Neuronal stem cell (in vitro differentiated cells): Measurements from ENCODE around the gene ENPP6.

Experiments
- DNase-seq: peaks from one replicate; pipeline ENCODE4 v3.0.0-alpha.2; 2013; ENCODE audit warnings: low spot score
- H2AFZ ChIP-seq: one replicate; pipeline ENCODE4 v1.6.1; 2013; ENCODE audit warnings: mild to moderate bottlenecking, low read length, inconsistent platforms
- H2AK5ac ChIP-seq: 2 replicates; pipeline ENCODE4 v1.6.1; 2013; ENCODE audit warnings: low read depth, mild to moderate bottlenecking, inconsistent platforms, low read length, moderate library complexity, mixed read lengths
- H2BK120ac ChIP-seq: 2 replicates; pipeline ENCODE4 v1.6.1; 2013; ENCODE audit warnings: low read depth, mild to moderate bottlenecking, inconsistent platforms, low read length, moderate library complexity, mixed read lengths
- H2BK12ac ChIP-seq: one replicate; pipeline ENCODE4 v1.6.1; 2013; ENCODE audit warnings: low read length, inconsistent platforms
- H2BK15ac ChIP-seq: 2 replicates; pipeline ENCODE4 v1.6.1; 2013; ENCODE audit warnings: mild to moderate bottlenecking, low read length, inconsistent platforms, mixed read lengths
- H2BK5ac ChIP-seq: one replicate; pipeline ENCODE4 v1.6.1; 2013; ENCODE audit warnings: inconsistent platforms, mild to moderate bottlenecking, low read length, moderate library complexity
- H3K14ac ChIP-seq: one replicate; pipeline ENCODE4 v1.6.1; 2013; ENCODE audit warnings: low read length, inconsistent platforms
- H3K18ac ChIP-seq: 2 replicates; pipeline ENCODE4 v1.6.1; 2013; ENCODE audit warnings: low read length, inconsistent platforms
- H3K23ac ChIP-seq: 2 replicates; pipeline ENCODE4 v1.6.1; 2013; ENCODE audit warnings: low read depth, mild to moderate bottlenecking, mixed read lengths, low read length, inconsistent platforms; ENCODE audit not compliant: poor library complexity
- H3K27ac ChIP-seq: replicated peaks from 3 replicates; pipeline ENCODE4 v1.5.1; 2013; ENCODE audit warnings: low read length, inconsistent platforms
- H3K27me3 ChIP-seq, 3 experiments: 2 replicates each; pipeline ENCODE4 v1.6.1; 2013; ENCODE audit warnings: low read length in 3 of 3, mild to moderate bottlenecking in 2 of 3, inconsistent platforms in 1 of 3, low read depth in 1 of 3, mixed read lengths in 1 of 3, moderate library complexity in 1 of 3; ENCODE audit not compliant: control insufficient read depth in 3 of 3, insufficient read depth in 3 of 3
- H3K36me3 ChIP-seq, 2 donors: replicated peaks in 1 of 2; 2 replicates each; pipeline ENCODE4 v1.6.1; 2013; ENCODE audit warnings: low read length in 2 of 2; ENCODE audit not compliant: control insufficient read depth in 2 of 2, insufficient read depth in 2 of 2
- H3K4ac ChIP-seq: 2 replicates; pipeline ENCODE4 v1.6.1; 2013; ENCODE audit warnings: inconsistent platforms, mild to moderate bottlenecking, low read length, moderate library complexity
- H3K4me1 ChIP-seq, 2 donors: 1 replicate in 1 of 2; 2 replicates in 1 of 2; pipeline ENCODE4 v1.6.1; 2013; ENCODE audit warnings: low read length in 2 of 2, low read depth in 1 of 2; ENCODE audit not compliant: control insufficient read depth in 2 of 2, insufficient read depth in 1 of 2
- H3K4me2 ChIP-seq: one replicate; pipeline ENCODE4 v1.6.1; 2013; ENCODE audit warnings: mild to moderate bottlenecking, low read length, inconsistent platforms; ENCODE audit not compliant: insufficient read depth, poor library complexity, severe bottlenecking
- H3K4me3 ChIP-seq, 2 donors: 2 replicates each; pipeline ENCODE4 v1.5.1; 2013; ENCODE audit warnings: low read length in 2 of 2, mild to moderate bottlenecking in 2 of 2, inconsistent platforms in 1 of 2, moderate library complexity in 1 of 2
- H3K79me1 ChIP-seq: one replicate; pipeline ENCODE4 v1.6.1; 2013; ENCODE audit warnings: low read depth, mild to moderate bottlenecking, inconsistent platforms, low read length, moderate library complexity
- H3K9ac ChIP-seq: one replicate; pipeline ENCODE4 v1.6.1; 2013; ENCODE audit warnings: mild to moderate bottlenecking, low read depth, low read length, inconsistent platforms; ENCODE audit not compliant: poor library complexity
- H3K9me3 ChIP-seq, 2 donors: replicated peaks in 1 of 2; 2 replicates each; pipeline versions ENCODE3 to v1.6.1; 2013; ENCODE audit warnings: low read length in 2 of 2, mild to moderate bottlenecking in 2 of 2, inconsistent platforms in 1 of 2, low read depth in 1 of 2, mixed read lengths in 1 of 2, moderate library complexity in 1 of 2; ENCODE audit not compliant: control insufficient read depth in 2 of 2, insufficient read depth in 1 of 2
- H4K8ac ChIP-seq: one replicate; pipeline ENCODE4 v1.6.1; 2013; ENCODE audit warnings: low read depth, mild to moderate bottlenecking, inconsistent platforms, low read length, moderate library complexity
- H4K91ac ChIP-seq: one replicate; pipeline ENCODE4 v1.6.1; 2013; ENCODE audit warnings: low read length, low read depth, mild to moderate bottlenecking, inconsistent platforms; ENCODE audit not compliant: poor library complexity
- WGBS, 2 donors: extraction: QIAGEN DNeasy Blood & Tissue Kit; methylation state at CpG; one replicate each; pipeline ENCODE4 v1.1.7; 2013; ENCODE audit warnings: missing lambda C conversion rate in 2 of 2, mixed read lengths in 1 of 2; ENCODE audit not compliant: insufficient read length in 2 of 2, insufficient replicate concordance in 1 of 2; ENCODE audit errors: extremely low coverage in 2 of 2; 5-methylcytosine and 5-hydroxymethylcytosine counted together

ENPP6 gene

DNA sequence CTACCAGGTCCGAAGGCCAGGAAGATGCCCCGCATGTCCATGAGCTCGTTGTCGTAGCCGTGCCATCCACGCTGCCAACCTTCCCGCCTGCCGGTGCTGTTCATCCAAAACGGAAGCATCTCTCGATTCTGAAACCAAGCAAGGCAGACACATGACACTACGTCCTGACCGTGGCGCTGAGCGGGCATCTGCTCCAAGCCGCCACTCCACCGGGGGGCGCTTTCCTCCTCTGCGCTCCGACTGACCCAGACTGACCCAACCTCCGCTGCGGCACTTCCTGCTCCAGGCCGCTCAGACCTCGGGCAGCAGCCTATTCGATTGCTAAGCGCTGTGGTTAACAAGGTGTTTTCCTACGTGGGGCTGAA, 120.5 kb downstream of the ENPP6 start:
- H3K27me3 ChIP-seq: peaks cover 0 to 19% (median 0%) of the 10 kb centered on the region in 3 experiments
- H3K4me1 ChIP-seq: peaks cover 0 to 4% of the 10 kb centered on the region in 2 donors
- WGBS, 2 donors: no CpG with 5 or more reads among the region's 26 CpGs
- no peak for DNase-seq
- no peaks in the 10 kb centered on the region for H3K36me3 ChIP-seq
- H2AK5ac ChIP-seq: peak overlapping the region; percentile 40
- no peak overlapping the region for H3K4me3 ChIP-seq
- no peak overlapping the region for H3K14ac ChIP-seq
- no peak overlapping the region for H2AFZ ChIP-seq
- H3K18ac ChIP-seq: peak overlapping the region; percentile 67
- H3K9ac ChIP-seq: no peak overlapping the region
- no peaks in the 10 kb centered on the region for H3K79me1 ChIP-seq
- H3K27ac ChIP-seq: no peak overlapping the region
- no peak overlapping the region for H3K4me2 ChIP-seq
- H2BK120ac ChIP-seq: no peak overlapping the region
- H4K91ac ChIP-seq: no peak overlapping the region
- no peak overlapping the region for H2BK15ac ChIP-seq
- H2BK5ac ChIP-seq: no peak overlapping the region
- peak overlapping the region; percentile 62 for H3K23ac ChIP-seq
- H3K4ac ChIP-seq: no peak overlapping the region
- H3K9me3 ChIP-seq: no peaks in the 10 kb centered on the region
- no peak overlapping the region for H2BK12ac ChIP-seq
- no peak overlapping the region for H4K8ac ChIP-seq

GRCh38 chr4:184096561-184097240, 121.0 kb downstream of the ENPP6 start:
- Histone ChIP-seq H3K9ac (no peak overlapping the region), H2BK15ac (no peak overlapping the region), H3K4me2 (no peak overlapping the region), H2BK120ac (no peak overlapping the region), H3K4ac (no peak overlapping the region), H3K23ac (peak overlapping the region; percentile 62), H2AFZ (no peak overlapping the region), H4K91ac (no peak overlapping the region), H2BK5ac (no peak overlapping the region), H3K9me3 (no peaks in the 10 kb centered on the region), H3K27ac (no peak overlapping the region), H3K14ac (no peak overlapping the region), H3K4me3 (no peak overlapping the region), H4K8ac (no peak overlapping the region), H3K79me1 (no peaks in the 10 kb centered on the region), H3K36me3 (no peaks in the 10 kb centered on the region), H3K4me1 (peaks cover 0 to 4% of the 10 kb centered on the region in 2 donors), H2AK5ac (peak overlapping the region; percentile 40), H3K27me3 (peaks cover 0 to 21% (median 0%) of the 10 kb centered on the region in 3 experiments), H2BK12ac (no peak overlapping the region), H3K18ac (peak overlapping the region; percentile 67)
- no CpG with 5 or more reads among the region's 13 CpGs for whole genome bisulfite sequencing, 2 donors
- no peak for DNase-seq

DNA sequence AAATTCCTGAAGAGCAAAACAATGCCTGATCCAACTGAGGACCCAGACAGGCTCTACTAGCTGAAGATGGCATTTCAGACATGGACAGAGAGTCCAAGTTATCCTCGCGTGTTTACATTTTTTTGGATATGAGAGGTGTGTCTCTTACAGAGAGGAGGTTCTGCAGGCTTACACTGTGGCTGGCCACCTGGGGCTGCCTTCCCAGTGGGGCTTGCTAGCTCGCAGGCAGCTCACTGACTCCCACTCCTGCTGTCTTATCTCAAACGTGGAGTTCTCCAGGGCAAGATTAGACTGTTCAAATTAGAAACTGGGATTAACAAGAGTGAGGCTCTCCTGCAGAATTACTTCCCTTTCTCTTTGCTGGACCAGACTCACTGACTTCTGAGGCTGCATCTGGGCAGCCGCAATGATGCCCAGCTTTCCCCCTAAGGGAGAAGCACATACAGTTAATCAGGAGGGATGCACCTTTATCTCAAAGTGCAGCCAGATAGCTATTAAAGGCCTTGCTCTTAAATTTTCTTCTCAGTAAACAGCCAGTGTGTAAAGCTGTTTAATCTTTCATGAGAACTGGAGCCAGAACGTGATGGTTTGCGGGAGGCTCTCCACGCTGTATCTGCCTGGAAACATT, 123.0 kb downstream of the ENPP6 start:
- no peak overlapping the region for H3K4ac ChIP-seq
- H2AK5ac ChIP-seq: no peak overlapping the region
- no peaks in the 10 kb centered on the region for H3K36me3 ChIP-seq
- H2AFZ ChIP-seq: no peak overlapping the region
- no peak overlapping the region for H3K4me3 ChIP-seq
- no peaks in the 10 kb centered on the region for H3K79me1 ChIP-seq
- no peak overlapping the region for H3K27ac ChIP-seq
- no peak overlapping the region for H4K91ac ChIP-seq
- no peaks in the 10 kb centered on the region for H3K9me3 ChIP-seq
- WGBS, 2 donors: no CpG with 5 or more reads among the region's 8 CpGs
- no peak overlapping the region for H4K8ac ChIP-seq
- no peak overlapping the region for H2BK12ac ChIP-seq
- H3K27me3 ChIP-seq: peaks cover 0 to 23% (median 0%) of the 10 kb centered on the region in 3 experiments
- H2BK120ac ChIP-seq: no peak overlapping the region
- no peak overlapping the region for H2BK5ac ChIP-seq
- H3K4me2 ChIP-seq: no peak overlapping the region
- DNase-seq: no peak
- no peak overlapping the region for H3K18ac ChIP-seq
- H3K9ac ChIP-seq: no peak overlapping the region
- H3K4me1 ChIP-seq: peaks cover 0 to 4% of the 10 kb centered on the region in 2 donors
- no peak overlapping the region for H2BK15ac ChIP-seq
- no peak overlapping the region for H3K23ac ChIP-seq
- H3K14ac ChIP-seq: no peak overlapping the region

GRCh38 chr4:184091986-184092385, 125.7 kb downstream of the ENPP6 start:
- Histone ChIP-seq H3K4me3 (no peak overlapping the region), H2BK15ac (no peak overlapping the region), H2BK12ac (no peak overlapping the region), H3K27me3 (peaks cover 0 to 17% (median 0%) of the 10 kb centered on the region in 3 experiments), H2BK5ac (no peak overlapping the region), H2AFZ (peak overlapping the region; percentile 29), H3K27ac (no peak overlapping the region), H3K23ac (no peak overlapping the region), H3K9me3 (no peaks in the 10 kb centered on the region), H3K4me2 (no peak overlapping the region), H3K14ac (no peak overlapping the region), H2BK120ac (no peak overlapping the region), H3K79me1 (no peaks in the 10 kb centered on the region), H3K4me1 (peaks cover 0 to 4% of the 10 kb centered on the region in 2 donors), H3K4ac (no peak overlapping the region), H3K18ac (no peak overlapping the region), H4K91ac (no peak overlapping the region), H4K8ac (no peak overlapping the region), H3K9ac (no peak overlapping the region), H2AK5ac (no peak overlapping the region), H3K36me3 (no peaks in the 10 kb centered on the region)
- DNase-seq: no peak
- WGBS, 2 donors: no CpG with 5 or more reads among the region's 9 CpGs
